ENCODE results near the gene TMEM74B.

The TMEM74B gene

DNA sequence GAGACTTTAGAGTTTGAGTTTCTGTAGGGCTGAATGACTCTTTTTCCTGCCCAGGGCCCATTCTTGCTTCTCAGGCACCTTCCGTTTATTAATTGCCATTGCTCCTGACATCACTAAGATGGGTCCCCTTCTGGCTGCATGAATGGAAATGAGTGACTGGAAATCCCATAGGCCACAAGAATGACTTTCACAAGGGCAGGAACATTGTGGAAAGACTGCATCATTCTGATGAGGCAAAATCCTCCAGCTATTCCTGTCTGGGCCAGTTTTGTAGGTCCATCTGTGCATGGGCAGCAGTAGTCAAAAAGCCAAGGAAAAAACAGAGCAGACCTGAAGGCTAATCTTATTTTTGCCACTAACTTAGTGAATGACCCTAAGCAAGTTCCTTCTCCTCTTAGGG lies 19.3 kb downstream of the TMEM74B start:
- H3K4me3 ChIP-seq (ENCODE audit: low read depth, low read length), result no peak overlapping the region
- H3K79me2 ChIP-seq (ENCODE audit: control insufficient read depth, insufficient read depth, low read length, poor library complexity), result no peaks in the 10 kb centered on the region
- H3K18ac ChIP-seq (ENCODE audit: low read length), result no peak overlapping the region
- no peak overlapping the region for H3K27ac ChIP-seq (ENCODE audit: low read depth, low read length)
- DNase-seq, result no peak
- no peak overlapping the region for H2BK12ac ChIP-seq (ENCODE audit: low read length)
- H2AFZ ChIP-seq (ENCODE audit: insufficient read depth, low read length, poor library complexity), result no peak overlapping the region
- H4K91ac ChIP-seq (ENCODE audit: low read depth, low read length), result no peak overlapping the region
- H3K79me1 ChIP-seq (ENCODE audit: low read length), result no peaks in the 10 kb centered on the region
- H4K8ac ChIP-seq (ENCODE audit: low read depth, low read length), result no peak overlapping the region
- peaks cover 40 to 63% of the 10 kb centered on the region in 2 experiments for H3K36me3 ChIP-seq (ENCODE audit: control insufficient read depth in 1 of 2, insufficient read depth in 2 of 2, low read length in 2 of 2)
- H3K9ac ChIP-seq (ENCODE audit: low read length), result no peak overlapping the region
- H2BK5ac ChIP-seq (ENCODE audit: low read depth, low read length, poor library complexity), result no peak overlapping the region
- no peak overlapping the region for H2BK120ac ChIP-seq (ENCODE audit: insufficient read depth, low read length, poor library complexity)
- H4K12ac ChIP-seq (ENCODE audit: low read depth, low read length), result no peak overlapping the region
- no peak overlapping the region for H2AK5ac ChIP-seq (ENCODE audit: low read length)
- WGBS (ENCODE audit: extremely low coverage, insufficient coverage, insufficient read length), result no CpG with 5 or more reads among the region's 1 CpG
- no peaks in the 10 kb centered on the region for H3K9me3 ChIP-seq (ENCODE audit: insufficient read depth, low read depth, low read length)
- no peak overlapping the region for H3K4me2 ChIP-seq (ENCODE audit: low read length)
- H3K23ac ChIP-seq (ENCODE audit: low read length), result no peak overlapping the region
- H3K14ac ChIP-seq (ENCODE audit: low read length), result no peak overlapping the region
- H3K4me1 ChIP-seq (ENCODE audit: control insufficient read depth in 1 of 2, insufficient read depth in 2 of 2, low read length in 2 of 2), result no peaks in the 10 kb centered on the region
- no peaks in the 10 kb centered on the region for H3K27me3 ChIP-seq (ENCODE audit: insufficient read depth, low read length)
- no peak overlapping the region for H3K4ac ChIP-seq (ENCODE audit: low read depth, low read length)

DNA sequence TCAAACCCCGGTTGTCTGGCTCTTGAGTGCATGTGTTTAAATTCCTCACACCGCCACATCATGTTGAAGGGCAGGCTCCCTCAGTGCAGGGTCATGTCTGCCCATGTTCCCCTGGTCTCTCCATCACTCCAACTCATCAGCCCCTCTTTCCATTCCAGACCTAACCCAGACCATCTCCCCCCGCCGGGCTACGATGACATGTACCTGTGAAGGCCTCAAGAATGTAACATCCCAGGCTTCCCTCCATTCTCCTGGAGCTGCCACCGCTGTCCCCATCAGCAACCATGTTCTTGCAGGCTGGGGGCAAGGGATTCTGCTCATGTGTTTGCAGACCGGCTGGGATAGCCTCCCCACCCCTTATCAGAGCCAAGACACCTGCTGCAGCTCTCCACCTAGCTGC lies 19.9 kb downstream of the TMEM74B start:
- H3K9me3 ChIP-seq (ENCODE audit: insufficient read depth, low read depth, low read length), result no peaks in the 10 kb centered on the region
- no peak overlapping the region for H4K12ac ChIP-seq (ENCODE audit: low read depth, low read length)
- H3K14ac ChIP-seq (ENCODE audit: low read length), result no peak overlapping the region
- H2AK5ac ChIP-seq (ENCODE audit: low read length), result no peak overlapping the region
- peaks cover 43 to 65% of the 10 kb centered on the region in 2 experiments for H3K36me3 ChIP-seq (ENCODE audit: control insufficient read depth in 1 of 2, insufficient read depth in 2 of 2, low read length in 2 of 2)
- H3K4ac ChIP-seq (ENCODE audit: low read depth, low read length), result no peak overlapping the region
- H3K27ac ChIP-seq (ENCODE audit: low read depth, low read length), result no peak overlapping the region
- H4K8ac ChIP-seq (ENCODE audit: low read depth, low read length), result no peak overlapping the region
- no peak overlapping the region for H2AFZ ChIP-seq (ENCODE audit: insufficient read depth, low read length, poor library complexity)
- H3K4me3 ChIP-seq (ENCODE audit: low read depth, low read length), result no peak overlapping the region
- H4K91ac ChIP-seq (ENCODE audit: low read depth, low read length), result no peak overlapping the region
- no peak overlapping the region for H2BK12ac ChIP-seq (ENCODE audit: low read length)
- H3K23ac ChIP-seq (ENCODE audit: low read length), result no peak overlapping the region
- no CpG with 5 or more reads among the region's 7 CpGs for WGBS (ENCODE audit: extremely low coverage, insufficient coverage, insufficient read length)
- H3K79me1 ChIP-seq (ENCODE audit: low read length), result no peaks in the 10 kb centered on the region
- DNase-seq, result no peak
- H3K9ac ChIP-seq (ENCODE audit: low read length), result peak overlapping the region; percentile 12
- no peak overlapping the region for H3K18ac ChIP-seq (ENCODE audit: low read length)
- no peaks in the 10 kb centered on the region for H3K4me1 ChIP-seq (ENCODE audit: control insufficient read depth in 1 of 2, insufficient read depth in 2 of 2, low read length in 2 of 2)
- H3K27me3 ChIP-seq (ENCODE audit: insufficient read depth, low read length), result no peaks in the 10 kb centered on the region
- no peak overlapping the region for H3K4me2 ChIP-seq (ENCODE audit: low read length)
- no peak overlapping the region for H2BK120ac ChIP-seq (ENCODE audit: insufficient read depth, low read length, poor library complexity)
- H2BK5ac ChIP-seq (ENCODE audit: low read depth, low read length, poor library complexity), result no peak overlapping the region
- H3K79me2 ChIP-seq (ENCODE audit: control insufficient read depth, insufficient read depth, low read length, poor library complexity), result no peaks in the 10 kb centered on the region

DNA sequence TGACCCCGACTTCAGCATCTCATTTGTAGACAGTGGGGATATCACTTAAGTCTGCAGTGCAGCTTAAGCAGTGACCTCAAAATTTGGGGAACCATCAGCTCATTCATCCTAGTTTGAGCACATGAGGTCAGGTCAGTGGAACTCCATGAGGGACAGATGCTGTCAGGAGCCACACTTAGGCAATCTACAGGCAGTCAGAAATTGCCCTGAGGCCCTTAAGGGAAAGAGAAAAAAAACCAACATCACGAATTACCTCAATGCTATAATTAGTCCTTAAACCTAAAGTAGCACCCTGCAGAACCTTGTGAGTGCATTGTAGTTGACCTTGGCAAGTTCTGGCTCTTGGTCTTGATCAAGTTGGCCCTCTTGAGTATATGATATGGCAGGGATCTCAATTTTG lies 21.1 kb downstream of the TMEM74B start:
- Histone ChIP-seq H2AK5ac (ENCODE audit: low read length) (no peak overlapping the region), H2BK5ac (ENCODE audit: low read depth, low read length, poor library complexity) (no peak overlapping the region), H3K4ac (ENCODE audit: low read depth, low read length) (no peak overlapping the region), H4K91ac (ENCODE audit: low read depth, low read length) (no peak overlapping the region), H3K36me3 (ENCODE audit: control insufficient read depth in 1 of 2, insufficient read depth in 2 of 2, low read length in 2 of 2) (peaks cover 36 to 55% of the 10 kb centered on the region in 2 experiments), H3K27ac (ENCODE audit: low read depth, low read length) (no peak overlapping the region), H3K27me3 (ENCODE audit: insufficient read depth, low read length) (no peaks in the 10 kb centered on the region), H3K79me2 (ENCODE audit: control insufficient read depth, insufficient read depth, low read length, poor library complexity) (no peaks in the 10 kb centered on the region), H3K9ac (ENCODE audit: low read length) (no peak overlapping the region), H3K4me2 (ENCODE audit: low read length) (no peak overlapping the region), H4K8ac (ENCODE audit: low read depth, low read length) (no peak overlapping the region), H3K23ac (ENCODE audit: low read length) (no peak overlapping the region), H2BK120ac (ENCODE audit: insufficient read depth, low read length, poor library complexity) (no peak overlapping the region), H3K4me3 (ENCODE audit: low read depth, low read length) (no peak overlapping the region), H3K14ac (ENCODE audit: low read length) (no peak overlapping the region), H3K79me1 (ENCODE audit: low read length) (no peaks in the 10 kb centered on the region), H4K12ac (ENCODE audit: low read depth, low read length) (no peak overlapping the region), H2BK12ac (ENCODE audit: low read length) (no peak overlapping the region), H3K18ac (ENCODE audit: low read length) (no peak overlapping the region), H3K4me1 (ENCODE audit: control insufficient read depth in 1 of 2, insufficient read depth in 2 of 2, low read length in 2 of 2) (no peaks in the 10 kb centered on the region), H3K9me3 (ENCODE audit: insufficient read depth, low read depth, low read length) (no peaks in the 10 kb centered on the region), H2AFZ (ENCODE audit: insufficient read depth, low read length, poor library complexity) (no peak overlapping the region)
- no CpG with 5 or more reads among the region's 2 CpGs for WGBS (ENCODE audit: extremely low coverage, insufficient coverage, insufficient read length)
- peak in 1 of 2 donors; percentile 28 for DNase-seq

DNA sequence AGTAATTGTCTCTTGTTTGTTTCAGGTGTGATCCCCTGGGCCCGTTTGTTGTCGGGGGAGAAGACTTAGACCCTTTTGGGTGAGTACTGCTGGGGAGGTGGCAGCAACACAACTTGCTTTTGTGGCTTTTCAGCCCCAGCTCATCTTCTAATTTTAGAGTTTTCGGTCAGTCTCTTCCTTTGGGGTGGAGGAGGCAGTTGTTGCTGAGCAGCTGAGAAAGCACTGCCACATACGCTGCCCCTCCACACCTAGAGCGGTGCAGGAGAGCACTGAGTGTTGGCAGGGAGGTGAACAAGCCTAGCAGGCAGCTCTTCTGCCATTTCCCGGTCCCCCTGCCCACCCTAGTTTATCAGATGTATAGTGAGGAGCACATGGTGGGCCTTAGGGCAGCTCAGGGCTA lies 21.7 kb downstream of the TMEM74B start:
- H3K27ac ChIP-seq (ENCODE audit: low read depth, low read length), result no peak overlapping the region
- no peak overlapping the region for H2BK5ac ChIP-seq (ENCODE audit: low read depth, low read length, poor library complexity)
- H3K4me1 ChIP-seq (ENCODE audit: control insufficient read depth in 1 of 2, insufficient read depth in 2 of 2, low read length in 2 of 2), result no peaks in the 10 kb centered on the region
- no peak overlapping the region for H4K12ac ChIP-seq (ENCODE audit: low read depth, low read length)
- no peak for DNase-seq
- no peak overlapping the region for H4K91ac ChIP-seq (ENCODE audit: low read depth, low read length)
- no peak overlapping the region for H2BK120ac ChIP-seq (ENCODE audit: insufficient read depth, low read length, poor library complexity)
- no peak overlapping the region for H3K23ac ChIP-seq (ENCODE audit: low read length)
- no peaks in the 10 kb centered on the region for H3K79me2 ChIP-seq (ENCODE audit: control insufficient read depth, insufficient read depth, low read length, poor library complexity)
- H3K9ac ChIP-seq (ENCODE audit: low read length), result no peak overlapping the region
- no peak overlapping the region for H3K14ac ChIP-seq (ENCODE audit: low read length)
- no peak overlapping the region for H2AFZ ChIP-seq (ENCODE audit: insufficient read depth, low read length, poor library complexity)
- no peak overlapping the region for H3K18ac ChIP-seq (ENCODE audit: low read length)
- no peaks in the 10 kb centered on the region for H3K79me1 ChIP-seq (ENCODE audit: low read length)
- no CpG with 5 or more reads among the region's 6 CpGs for WGBS (ENCODE audit: extremely low coverage, insufficient coverage, insufficient read length)
- H3K4ac ChIP-seq (ENCODE audit: low read depth, low read length), result no peak overlapping the region
- no peaks in the 10 kb centered on the region for H3K9me3 ChIP-seq (ENCODE audit: insufficient read depth, low read depth, low read length)
- no peaks in the 10 kb centered on the region for H3K27me3 ChIP-seq (ENCODE audit: insufficient read depth, low read length)
- H2AK5ac ChIP-seq (ENCODE audit: low read length), result no peak overlapping the region
- H4K8ac ChIP-seq (ENCODE audit: low read depth, low read length), result no peak overlapping the region
- no peak overlapping the region for H3K4me2 ChIP-seq (ENCODE audit: low read length)
- H3K36me3 ChIP-seq (ENCODE audit: control insufficient read depth in 1 of 2, insufficient read depth in 2 of 2, low read length in 2 of 2), result peaks cover 36 to 51% of the 10 kb centered on the region in 2 experiments
- H2BK12ac ChIP-seq (ENCODE audit: low read length), result no peak overlapping the region
- no peak overlapping the region for H3K4me3 ChIP-seq (ENCODE audit: low read depth, low read length)

Measured in trophoblast cell (in vitro differentiated cells and primary cell).